ENCODE measurements around the gene FZD8. TPM values are rescaled to one million over a fixed set of nuclear protein-coding genes. Genes with fewer than 3 reads are reported as not detected.
A peak's percentile ranks its signal among the peaks of the same experiment; 100 is the strongest.

The FZD8 gene
- total and polyA plus RNA-seq, 4 donors = 2.8 to 21.2 (median 9.4) TPM

DNA sequence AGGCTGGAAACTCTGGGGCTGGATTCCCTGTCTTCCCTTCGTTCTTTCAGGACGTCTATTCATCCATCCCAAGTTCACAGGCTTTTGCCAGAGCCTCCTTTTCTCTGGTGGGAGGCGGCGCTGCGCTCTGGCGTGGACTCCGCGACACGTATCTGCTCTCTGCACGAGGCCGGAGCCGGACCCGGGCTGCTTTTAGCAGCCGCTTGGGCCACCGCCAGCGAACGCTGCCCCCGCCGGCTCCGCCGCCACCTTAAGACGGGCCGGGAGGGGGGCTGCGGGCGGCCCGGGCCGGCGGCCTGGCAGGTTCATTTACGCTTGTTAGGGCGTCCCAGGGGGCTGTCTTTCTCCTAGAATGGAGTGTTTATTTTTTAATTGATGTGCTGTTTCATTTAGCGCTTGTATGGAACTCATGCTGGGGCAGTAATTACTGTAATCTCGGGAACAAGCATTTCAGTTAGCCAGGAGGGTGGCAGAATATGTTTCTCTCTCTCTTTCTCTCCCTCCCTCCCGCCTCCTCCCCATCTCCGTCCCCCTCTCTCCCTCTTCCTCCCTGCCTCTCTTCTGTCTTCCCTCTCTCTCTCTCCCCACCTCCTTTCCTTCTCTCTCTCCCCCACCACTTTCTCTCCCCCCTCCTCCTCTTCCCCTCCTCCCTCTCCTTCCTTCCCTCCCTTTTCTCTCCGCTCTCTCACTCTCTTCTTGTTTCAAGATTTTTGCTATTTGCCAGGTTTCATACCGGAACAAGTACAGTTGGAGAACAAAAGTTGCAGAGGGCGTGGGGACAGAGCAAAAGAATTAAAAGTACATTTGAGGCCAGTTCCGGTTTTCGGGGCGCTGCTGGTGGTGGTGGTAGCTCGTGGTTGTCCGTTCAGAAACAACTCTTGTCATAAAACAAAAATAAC is 1.3 kb upstream of the FZD8 start:
- Histone ChIP-seq H3K36me3 (ENCODE audit: control insufficient read depth, insufficient read depth, low read length) (no peaks in the 10 kb centered on the region), H3K27ac (ENCODE audit: low read depth, low read length) (no peak overlapping the region)

DNA sequence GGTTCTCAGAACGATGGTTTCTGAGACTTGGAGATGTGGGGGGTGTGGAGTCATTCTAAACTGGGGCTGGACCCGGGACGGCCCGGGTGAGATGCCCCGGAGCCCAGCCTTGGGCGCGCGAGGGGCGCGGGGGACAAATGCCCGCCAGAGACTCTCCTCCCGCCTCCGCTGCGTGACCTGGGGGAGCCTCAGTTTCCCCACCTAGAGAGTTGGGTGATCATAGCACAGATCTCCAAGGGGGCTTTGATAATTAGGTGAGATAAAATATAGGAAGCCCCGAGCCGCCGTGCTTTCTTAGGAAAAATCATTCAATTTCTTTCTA is 658 bp upstream of the FZD8 start:
- Histone ChIP-seq H3K4me1 (ENCODE audit: control insufficient read depth, insufficient read depth, low read length) (peaks cover 32% of the 10 kb centered on the region), H3K36me3 (ENCODE audit: control insufficient read depth, insufficient read depth, low read length) (no peaks in the 10 kb centered on the region), H3K27me3 (ENCODE audit: control insufficient read depth, insufficient read depth, low read length) (peaks cover 21% of the 10 kb centered on the region), H3K9me3 (ENCODE audit: control insufficient read depth, insufficient read depth, low read length) (no peaks in the 10 kb centered on the region), H3K27ac (ENCODE audit: low read depth, low read length) (peak overlapping the region; percentile 61), H3K4me3 (ENCODE audit: low read depth, low read length) (peak overlapping the region; percentile 66)
- WGBS (ENCODE audit: insufficient coverage) = 0% methylated on average over 9 of the region's 17 CpGs
- no peak for DNase-seq (ENCODE audit: low read depth in 4 of 6, low spot score in 6 of 6)

More for the DNA sequence above, 1.3 kb upstream of the FZD8 start:
- Histone ChIP-seq H3K27me3 (ENCODE audit: control insufficient read depth, insufficient read depth, low read length) (peaks cover 14% of the 10 kb centered on the region), H3K4me1 (ENCODE audit: control insufficient read depth, insufficient read depth, low read length) (peaks cover 32% of the 10 kb centered on the region), H3K4me3 (ENCODE audit: low read depth, low read length) (peak overlapping the region; percentile 66), H3K9me3 (ENCODE audit: control insufficient read depth, insufficient read depth, low read length) (no peaks in the 10 kb centered on the region)
- peak in 3 of 6 donors; percentile 50 to 94 (median 91) for DNase-seq (ENCODE audit: low read depth in 4 of 6, low spot score in 6 of 6)
- WGBS (ENCODE audit: insufficient coverage) = 0% methylated on average over 36 of the region's 42 CpGs

DNA sequence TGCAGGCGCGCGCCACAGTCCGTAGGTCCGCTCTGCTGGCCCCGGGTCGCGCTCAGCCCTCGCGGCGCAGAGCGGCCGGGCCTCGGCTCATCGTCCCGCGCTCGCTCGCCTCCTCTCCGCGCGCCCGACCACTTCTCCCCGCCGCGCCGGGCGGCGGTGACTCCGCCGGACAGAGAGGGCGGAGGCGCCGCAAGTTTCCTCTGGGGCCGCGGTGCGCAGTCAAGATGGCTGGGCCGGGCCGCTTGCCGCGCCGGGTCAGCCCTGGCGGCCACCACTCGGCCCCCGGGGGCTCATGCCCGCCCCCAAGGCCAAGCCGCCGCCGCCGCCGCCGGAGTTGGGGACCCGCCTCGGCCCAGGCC is 441 bp downstream of the FZD8 start:
- no peaks in the 10 kb centered on the region for H3K36me3 ChIP-seq (ENCODE audit: control insufficient read depth, insufficient read depth, low read length)
- H3K27me3 ChIP-seq (ENCODE audit: control insufficient read depth, insufficient read depth, low read length) = peaks cover 32% of the 10 kb centered on the region
- 0% methylated on average over 54 of the region's 54 CpGs for WGBS (ENCODE audit: insufficient coverage)
- peaks cover 36% of the 10 kb centered on the region for H3K4me1 ChIP-seq (ENCODE audit: control insufficient read depth, insufficient read depth, low read length)
- peak overlapping the region; percentile 66 for H3K4me3 ChIP-seq (ENCODE audit: low read depth, low read length)
- H3K9me3 ChIP-seq (ENCODE audit: control insufficient read depth, insufficient read depth, low read length) = no peaks in the 10 kb centered on the region
- DNase-seq (ENCODE audit: low read depth in 4 of 6, low spot score in 6 of 6) = no peak
- H3K27ac ChIP-seq (ENCODE audit: low read depth, low read length) = peak overlapping the region; percentile 67

DNA sequence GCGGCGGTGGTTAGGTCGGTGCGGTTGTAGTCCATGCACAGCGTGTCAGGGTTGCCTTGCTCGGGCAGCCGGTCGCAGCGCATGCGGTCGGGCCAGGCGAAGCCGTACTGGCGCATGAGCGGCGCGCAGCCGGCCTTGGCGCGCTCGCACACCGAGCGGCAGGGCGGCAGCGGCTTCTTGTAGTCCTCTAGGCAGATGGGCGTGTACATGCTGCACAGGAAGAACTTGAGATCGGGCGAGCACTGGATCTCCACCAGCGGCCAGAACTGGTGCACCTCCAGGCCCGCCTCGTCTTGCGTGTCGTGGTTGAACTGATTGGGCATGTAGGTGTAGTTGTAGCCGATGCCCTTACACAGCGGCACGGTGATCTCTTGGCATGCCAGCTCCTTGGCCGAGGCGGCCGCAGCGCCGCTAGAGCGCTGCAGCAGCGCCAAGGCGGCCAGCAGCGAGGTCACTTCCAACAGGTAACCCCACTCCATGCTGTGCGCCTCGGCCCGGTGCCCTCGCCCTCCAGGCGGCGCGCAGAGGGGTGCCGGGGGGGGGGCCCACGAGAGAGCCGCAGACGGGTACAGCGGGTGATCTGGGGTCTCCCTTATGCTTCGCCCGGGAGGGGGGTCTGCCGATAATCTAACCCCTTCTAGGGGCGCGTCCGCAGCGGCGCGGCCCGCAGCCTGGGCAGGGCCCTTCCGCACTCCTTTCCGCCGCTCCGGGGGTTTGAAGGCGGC is 983 bp downstream of the FZD8 start:
- peak overlapping the region; percentile 66 for H3K4me3 ChIP-seq (ENCODE audit: low read depth, low read length)
- no peaks in the 10 kb centered on the region for H3K9me3 ChIP-seq (ENCODE audit: control insufficient read depth, insufficient read depth, low read length)
- H3K4me1 ChIP-seq (ENCODE audit: control insufficient read depth, insufficient read depth, low read length) = peaks cover 36% of the 10 kb centered on the region
- DNase-seq (ENCODE audit: low read depth in 4 of 6, low spot score in 6 of 6) = peak in 3 of 6 donors; percentile 59 to 88 (median 85)
- no peaks in the 10 kb centered on the region for H3K36me3 ChIP-seq (ENCODE audit: control insufficient read depth, insufficient read depth, low read length)
- H3K27ac ChIP-seq (ENCODE audit: low read depth, low read length) = no peak overlapping the region
- WGBS (ENCODE audit: insufficient coverage) = under 1% methylated on average over 72 of the region's 72 CpGs
- H3K27me3 ChIP-seq (ENCODE audit: control insufficient read depth, insufficient read depth, low read length) = peaks cover 32% of the 10 kb centered on the region

DNA sequence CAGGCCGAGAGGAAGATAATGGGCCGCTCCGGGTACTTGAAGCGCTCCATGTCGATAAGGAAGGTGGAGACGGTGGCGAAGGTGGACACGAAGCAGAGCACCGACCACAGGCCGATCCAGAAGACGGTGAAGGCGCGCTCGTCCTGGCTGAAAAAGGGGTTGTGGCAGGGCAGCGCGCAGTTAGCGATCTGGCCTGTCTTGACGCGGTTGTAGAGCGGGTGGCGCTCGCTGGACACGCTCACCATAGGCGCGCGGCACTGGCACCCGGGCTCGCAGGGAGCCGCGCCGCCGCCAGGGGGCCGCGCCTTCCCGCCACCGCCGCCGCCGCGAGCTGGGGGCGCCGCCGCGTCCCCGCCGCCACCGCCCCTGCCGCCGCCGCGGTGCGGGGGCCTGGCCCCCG is 1.6 kb downstream of the FZD8 start:
- peak in 2 of 6 donors; percentile 85 to 87 for DNase-seq (ENCODE audit: low read depth in 4 of 6, low spot score in 6 of 6)
- no peak overlapping the region for H3K27ac ChIP-seq (ENCODE audit: low read depth, low read length)
- H3K36me3 ChIP-seq (ENCODE audit: control insufficient read depth, insufficient read depth, low read length) = no peaks in the 10 kb centered on the region
- H3K27me3 ChIP-seq (ENCODE audit: control insufficient read depth, insufficient read depth, low read length) = peaks cover 32% of the 10 kb centered on the region
- H3K4me3 ChIP-seq (ENCODE audit: low read depth, low read length) = peak overlapping the region; percentile 35
- WGBS (ENCODE audit: insufficient coverage) = 0% methylated on average over 53 of the region's 53 CpGs
- peaks cover 36% of the 10 kb centered on the region for H3K4me1 ChIP-seq (ENCODE audit: control insufficient read depth, insufficient read depth, low read length)
- no peaks in the 10 kb centered on the region for H3K9me3 ChIP-seq (ENCODE audit: control insufficient read depth, insufficient read depth, low read length)

DNA sequence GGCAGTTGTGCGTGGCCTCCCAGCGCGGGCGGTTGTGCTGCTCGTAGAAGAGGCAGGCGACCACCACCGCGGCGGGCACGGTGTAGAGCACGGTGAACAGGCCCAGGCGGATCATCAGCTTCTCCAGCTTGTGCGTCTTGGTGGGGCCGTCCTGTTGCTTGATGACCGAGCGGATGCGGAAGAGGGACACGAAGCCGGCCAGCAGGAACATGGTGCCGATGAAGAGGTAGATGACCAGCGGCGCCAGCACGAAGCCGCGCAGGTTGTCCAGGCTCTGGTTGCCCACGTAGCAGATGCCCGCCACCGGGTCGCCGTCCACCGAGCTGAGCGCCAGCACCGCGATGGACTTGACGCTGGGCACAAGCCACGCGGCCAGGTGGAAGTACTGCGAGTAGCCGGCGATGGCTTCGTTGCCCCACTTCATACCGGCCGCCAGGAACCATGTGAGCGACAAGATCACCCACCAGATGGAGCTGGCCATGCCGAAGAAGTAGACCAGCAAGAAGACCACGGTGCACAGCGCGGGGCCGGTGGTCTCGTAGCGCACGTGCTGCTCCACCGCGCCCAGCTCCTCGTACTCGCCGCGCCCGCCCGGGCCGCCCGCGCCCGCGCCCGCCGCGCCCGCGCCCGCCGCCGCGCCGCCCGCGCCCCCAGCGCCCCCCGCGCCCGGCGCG is 2.2 kb downstream of the FZD8 start:
- no peaks in the 10 kb centered on the region for H3K36me3 ChIP-seq (ENCODE audit: control insufficient read depth, insufficient read depth, low read length)
- H3K27me3 ChIP-seq (ENCODE audit: control insufficient read depth, insufficient read depth, low read length) = peaks cover 32% of the 10 kb centered on the region
- peaks cover 36% of the 10 kb centered on the region for H3K4me1 ChIP-seq (ENCODE audit: control insufficient read depth, insufficient read depth, low read length)
- peak in 2 of 6 donors; percentile 63 to 82 for DNase-seq (ENCODE audit: low read depth in 4 of 6, low spot score in 6 of 6)
- no peak overlapping the region for H3K4me3 ChIP-seq (ENCODE audit: low read depth, low read length)
- H3K9me3 ChIP-seq (ENCODE audit: control insufficient read depth, insufficient read depth, low read length) = no peaks in the 10 kb centered on the region
- no peak overlapping the region for H3K27ac ChIP-seq (ENCODE audit: low read depth, low read length)
- WGBS (ENCODE audit: insufficient coverage) = under 1% methylated on average over 83 of the region's 83 CpGs

DNA sequence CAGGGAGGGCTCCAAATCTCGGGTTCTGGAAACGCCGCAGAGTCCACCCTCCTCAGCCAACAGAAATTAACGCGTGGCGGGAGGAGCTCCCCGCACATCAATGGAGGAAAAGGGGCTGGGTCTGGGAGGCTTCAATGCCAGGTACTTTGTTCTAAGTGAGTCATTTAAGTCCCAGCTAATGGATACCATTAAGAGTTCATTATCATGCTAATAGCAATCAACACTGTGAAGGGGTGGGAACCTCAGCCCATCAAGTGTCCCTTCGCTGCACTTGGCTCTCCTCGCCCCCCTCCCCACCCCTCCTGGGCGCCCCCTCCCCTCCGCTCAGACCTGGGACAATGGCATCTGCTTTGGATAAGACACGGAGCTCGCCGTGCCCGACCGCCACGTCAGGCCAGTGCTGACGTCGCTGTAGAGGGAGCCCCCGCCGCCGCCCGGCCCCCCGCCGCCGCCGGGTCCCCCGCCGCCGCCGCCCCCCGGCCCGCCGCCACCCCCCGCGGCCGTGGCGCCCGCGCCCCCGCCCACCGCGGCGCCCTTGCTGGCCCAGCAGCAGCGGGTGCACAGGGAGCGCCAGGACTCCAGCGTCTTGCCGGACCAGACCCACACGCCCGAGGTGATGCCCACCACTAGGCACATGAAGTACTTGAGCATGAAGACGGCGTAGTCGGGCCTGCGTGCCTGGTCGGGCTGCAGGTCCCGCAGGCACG is 2.9 kb downstream of the FZD8 start:
- Histone ChIP-seq H3K4me3 (ENCODE audit: low read depth, low read length) (no peak overlapping the region), H3K9me3 (ENCODE audit: control insufficient read depth, insufficient read depth, low read length) (no peaks in the 10 kb centered on the region), H3K36me3 (ENCODE audit: control insufficient read depth, insufficient read depth, low read length) (no peaks in the 10 kb centered on the region), H3K27me3 (ENCODE audit: control insufficient read depth, insufficient read depth, low read length) (peaks cover 28% of the 10 kb centered on the region), H3K27ac (ENCODE audit: low read depth, low read length) (no peak overlapping the region), H3K4me1 (ENCODE audit: control insufficient read depth, insufficient read depth, low read length) (peaks cover 33% of the 10 kb centered on the region)
- 3% methylated on average over 51 of the region's 57 CpGs for WGBS (ENCODE audit: insufficient coverage)
- DNase-seq (ENCODE audit: low read depth in 4 of 6, low spot score in 6 of 6) = peak in 2 of 6 donors; percentile 46 to 53

DNA sequence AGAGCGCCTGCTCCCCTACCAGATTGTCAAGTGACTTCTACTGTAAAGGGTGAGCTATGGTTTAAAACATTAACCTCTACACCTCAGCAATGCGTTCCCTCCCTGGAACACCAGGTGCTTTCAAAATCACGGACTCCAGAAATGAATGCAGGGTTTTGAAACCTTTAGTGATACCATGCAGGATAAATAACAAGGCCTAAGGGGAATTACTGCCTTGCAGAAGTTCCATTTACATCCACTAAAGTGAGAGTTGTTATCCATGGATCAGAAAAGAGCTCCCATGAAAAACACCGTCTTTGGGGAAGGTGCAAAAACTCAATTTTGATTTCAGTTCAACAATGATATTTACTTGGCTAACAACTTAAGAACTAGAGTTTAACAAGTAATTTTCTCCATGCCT is 4.0 kb downstream of the FZD8 start:
- Histone ChIP-seq H3K4me1 (ENCODE audit: control insufficient read depth, insufficient read depth, low read length) (peaks cover 24% of the 10 kb centered on the region), H3K27ac (ENCODE audit: low read depth, low read length) (no peak overlapping the region), H3K36me3 (ENCODE audit: control insufficient read depth, insufficient read depth, low read length) (no peaks in the 10 kb centered on the region), H3K4me3 (ENCODE audit: low read depth, low read length) (no peak overlapping the region), H3K27me3 (ENCODE audit: control insufficient read depth, insufficient read depth, low read length) (peaks cover 28% of the 10 kb centered on the region), H3K9me3 (ENCODE audit: control insufficient read depth, insufficient read depth, low read length) (no peaks in the 10 kb centered on the region)
- WGBS (ENCODE audit: insufficient coverage) = no CpG with 5 or more reads among the region's 4 CpGs
- peak in 1 of 6 donors; percentile 19 for DNase-seq (ENCODE audit: low read depth in 4 of 6, low spot score in 6 of 6)

DNA sequence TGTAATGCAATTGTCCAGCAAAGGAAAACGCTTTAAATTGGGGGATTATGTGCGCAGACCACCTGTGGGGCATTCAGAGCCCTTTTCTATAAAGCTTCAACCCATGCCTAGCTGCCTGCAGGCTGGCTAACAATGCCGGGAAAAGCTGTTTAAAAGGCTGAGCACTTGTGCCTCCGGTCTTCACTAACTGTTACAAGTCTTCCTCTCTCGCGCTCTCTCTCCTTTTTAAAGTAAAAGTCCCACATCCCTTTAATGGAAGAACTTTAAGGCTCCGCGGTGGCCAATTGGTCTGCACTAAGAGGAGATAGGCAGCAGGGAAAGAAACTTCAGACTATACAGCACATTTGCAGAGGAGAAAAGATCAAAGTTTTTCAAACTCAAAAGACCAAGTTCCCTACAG is 4.6 kb downstream of the FZD8 start:
- 2% methylated on average over 4 of the region's 8 CpGs for WGBS (ENCODE audit: insufficient coverage)
- DNase-seq (ENCODE audit: low read depth in 4 of 6, low spot score in 6 of 6) = peak in 2 of 6 donors; percentile 63 to 66
- Histone ChIP-seq H3K4me3 (ENCODE audit: low read depth, low read length) (no peak overlapping the region), H3K36me3 (ENCODE audit: control insufficient read depth, insufficient read depth, low read length) (no peaks in the 10 kb centered on the region), H3K27ac (ENCODE audit: low read depth, low read length) (no peak overlapping the region), H3K4me1 (ENCODE audit: control insufficient read depth, insufficient read depth, low read length) (peaks cover 17% of the 10 kb centered on the region), H3K27me3 (ENCODE audit: control insufficient read depth, insufficient read depth, low read length) (peaks cover 28% of the 10 kb centered on the region), H3K9me3 (ENCODE audit: control insufficient read depth, insufficient read depth, low read length) (no peaks in the 10 kb centered on the region)

All from spinal cord (tissue), 10 donors.